Caco-2 (cell line): ENCODE measurements around the gene SULT1A1. TPM values are rescaled to one million over a fixed set of nuclear protein-coding genes. Genes with fewer than 3 reads are reported as not detected.
"Not testable (repeated sequence)": the region's sequence is repeated elsewhere in the genome, so short reads cannot be mapped to it uniquely, and the experiment has no call there.

Source experiments
- BruUV-seq: library from RNA; stranded (reverse); fragments of 400-500 nt; replicated peaks from 2 replicates; lab custom pipeline; 2021; lab: Mats Ljungman, UMichigan
- CTCF ChIA-PET: fragments of 300-600 bp; sonication (Branson Sonifier 250); formaldehyde crosslinking; loops from one replicate; lab custom pipeline; 2022; ENCODE audit warnings: antibody characterized with exemption; lab: Charles Lee
- POLR2A ChIA-PET: fragments of 300-600 bp; sonication (Branson Sonifier 250); formaldehyde crosslinking; loops from one replicate; lab custom pipeline; 2022; ENCODE audit warnings: antibody characterized with exemption; lab: Charles Lee
- DNase-seq, 2 experiments: peaks; one replicate each; pipeline versions ENCODE4 v3.0.0 to v3.0.0-alpha.2; 2020 to 2022
- H3K27me3 ChIP-seq: replicated peaks from 2 replicates; pipeline ENCODE4 v1.6.0; 2011; ENCODE audit warnings: low read length; ENCODE audit not compliant: control insufficient read depth, insufficient read depth
- H3K36me3 ChIP-seq: 2 replicates; pipeline ENCODE4 v1.5.1; 2011; ENCODE audit warnings: low read length; ENCODE audit not compliant: control insufficient read depth, insufficient read depth
- H3K4me1 ChIP-seq: fragments of 250-450 bp; sonication (Bioruptor Pico); 2 replicates; pipeline ENCODE4 v1.5.1; 2020; ENCODE audit warnings: mild to moderate bottlenecking
- H3K4me3 ChIP-seq: 2 replicates; pipeline ENCODE4 v1.5.1; 2011; ENCODE audit warnings: low read depth, mild to moderate bottlenecking, control low read depth, low read length
- H3K9me3 ChIP-seq: fragments of 250-450 bp; sonication (Bioruptor Pico); 2 replicates; pipeline ENCODE4 v1.5.1; 2020; ENCODE audit warnings: mild to moderate bottlenecking, moderate library complexity
- H3K27ac Mint-ChIP-seq: one replicate; pipeline ENCODE4 v1.8.0; 2022; ENCODE audit warnings: mixed read lengths; ENCODE audit not compliant: unreplicated experiment
- H3K27me3 Mint-ChIP-seq: one replicate; pipeline ENCODE4 v1.8.0; 2022; ENCODE audit warnings: mixed read lengths; ENCODE audit not compliant: insufficient read depth, unreplicated experiment
- H3K36me3 Mint-ChIP-seq: one replicate; pipeline ENCODE4 v1.8.0; 2022; ENCODE audit warnings: mild to moderate bottlenecking, mixed read lengths; ENCODE audit not compliant: insufficient read depth, unreplicated experiment
- H3K4me1 Mint-ChIP-seq: one replicate; pipeline ENCODE4 v1.8.0; 2022; ENCODE audit warnings: low read depth, mixed read lengths; ENCODE audit not compliant: unreplicated experiment
- H3K4me3 Mint-ChIP-seq: one replicate; pipeline ENCODE4 v1.8.0; 2022; ENCODE audit warnings: mild to moderate bottlenecking, moderate library complexity, mixed read lengths; ENCODE audit not compliant: unreplicated experiment
- H3K9me3 Mint-ChIP-seq: one replicate; pipeline ENCODE4 v1.8.0; 2022; ENCODE audit warnings: mixed read lengths; ENCODE audit not compliant: unreplicated experiment
- intact Hi-C: fragments of 100-400 bp; cut with micrococcal nuclease; formaldehyde crosslinking; loops from one replicate; pipeline ENCODE4 v1.10.0; 2022; ENCODE audit not compliant: unreplicated experiment
- total RNA-seq: library from RNA; stranded (reverse); gene quantifications from 2 replicates; pipeline ENCODE4 v1.2.3, GENCODE V29; 2022
- TF ChIP-seq, protein P1 (sequence below), 2 experiments: fragments of 200-600 bp in 1 of 2; IDR thresholded peaks; 1 replicate in 1 of 2; 2 replicates in 1 of 2; pipeline versions ENCODE4 v1.5.1 to v1.8.0; 2011 to 2022; ENCODE audit warnings: antibody characterized with exemption in 1 of 2, control low read depth in 1 of 2, inconsistent platforms in 1 of 2, low read depth in 1 of 2, low read length in 1 of 2, mild to moderate bottlenecking in 1 of 2, moderate library complexity in 1 of 2; ENCODE audit not compliant: insufficient read depth in 1 of 2, severe bottlenecking in 1 of 2, unreplicated experiment in 1 of 2

Gene SULT1A1
- total RNA-seq, 1 experiment from 2014 or later = 9.1 TPM

DNA sequence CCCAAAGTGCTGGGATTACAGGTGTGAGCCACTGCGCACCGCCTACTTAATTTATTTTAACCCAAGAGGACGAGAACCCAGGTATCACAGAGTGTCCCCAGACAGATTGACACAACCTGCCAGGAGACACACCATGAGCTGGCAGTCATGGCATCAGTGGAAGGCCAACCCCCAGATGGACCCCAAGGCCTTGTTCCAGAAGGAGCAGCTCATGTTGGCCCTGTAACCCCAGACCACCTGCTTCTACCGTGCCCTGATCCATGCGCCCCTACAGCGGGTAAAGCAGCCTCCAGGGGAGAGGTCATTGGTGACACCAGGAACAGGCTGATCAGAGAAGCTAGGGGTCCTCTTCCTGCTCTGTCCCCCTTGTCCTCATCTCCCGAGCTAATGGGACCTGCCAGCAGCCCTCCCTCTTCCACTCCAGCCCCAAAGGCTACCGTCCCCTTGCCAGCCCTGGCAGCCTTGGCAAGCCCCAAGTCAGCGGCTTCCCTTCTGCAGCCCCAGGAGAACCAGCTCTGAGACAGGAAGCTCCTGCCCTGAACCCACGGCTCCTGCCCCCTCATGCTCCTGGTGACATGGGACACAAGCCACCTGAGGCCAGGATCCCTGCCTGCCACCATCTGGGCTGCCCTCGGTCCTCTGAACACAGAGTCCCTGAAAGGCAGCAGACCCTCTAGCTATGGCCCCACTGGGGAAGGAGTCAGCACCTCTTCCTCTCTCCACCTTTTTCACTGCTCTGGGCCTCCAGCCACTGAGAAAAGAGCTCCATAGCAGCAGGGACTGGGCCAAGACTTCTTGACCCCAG is 6.3 kb downstream of the SULT1A1 start:
- H3K9me3 Mint-ChIP-seq = no peaks in the 10 kb centered on the region
- Histone ChIP-seq H3K36me3 (no peaks in the 10 kb centered on the region), H3K9me3 (no peaks in the 10 kb centered on the region), H3K27me3 (no peaks in the 10 kb centered on the region), H3K4me1 (no peaks in the 10 kb centered on the region), H3K4me3 (no peak overlapping the region)
- no peak overlapping the region for H3K27ac Mint-ChIP-seq
- intact Hi-C loops = no loop called here
- H3K36me3 Mint-ChIP-seq = peaks cover 6% of the 10 kb centered on the region
- BruUV-seq = no TSS peak
- H3K27me3 Mint-ChIP-seq = no peaks in the 10 kb centered on the region
- no peak overlapping the region for H3K4me3 Mint-ChIP-seq
- DNase-seq = no peak
- POLR2A ChIA-PET = no interaction called here
- TF ChIP-seq, protein P1, sequence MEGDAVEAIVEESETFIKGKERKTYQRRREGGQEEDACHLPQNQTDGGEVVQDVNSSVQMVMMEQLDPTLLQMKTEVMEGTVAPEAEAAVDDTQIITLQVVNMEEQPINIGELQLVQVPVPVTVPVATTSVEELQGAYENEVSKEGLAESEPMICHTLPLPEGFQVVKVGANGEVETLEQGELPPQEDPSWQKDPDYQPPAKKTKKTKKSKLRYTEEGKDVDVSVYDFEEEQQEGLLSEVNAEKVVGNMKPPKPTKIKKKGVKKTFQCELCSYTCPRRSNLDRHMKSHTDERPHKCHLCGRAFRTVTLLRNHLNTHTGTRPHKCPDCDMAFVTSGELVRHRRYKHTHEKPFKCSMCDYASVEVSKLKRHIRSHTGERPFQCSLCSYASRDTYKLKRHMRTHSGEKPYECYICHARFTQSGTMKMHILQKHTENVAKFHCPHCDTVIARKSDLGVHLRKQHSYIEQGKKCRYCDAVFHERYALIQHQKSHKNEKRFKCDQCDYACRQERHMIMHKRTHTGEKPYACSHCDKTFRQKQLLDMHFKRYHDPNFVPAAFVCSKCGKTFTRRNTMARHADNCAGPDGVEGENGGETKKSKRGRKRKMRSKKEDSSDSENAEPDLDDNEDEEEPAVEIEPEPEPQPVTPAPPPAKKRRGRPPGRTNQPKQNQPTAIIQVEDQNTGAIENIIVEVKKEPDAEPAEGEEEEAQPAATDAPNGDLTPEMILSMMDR (IDR thresholded peaks at IDR 0.05; ENCODE audit: insufficient read depth in 1 of 2, low read depth in 1 of 2, low read length in 1 of 2, severe bottlenecking in 1 of 2, unreplicated experiment in 1 of 2) = no peak
- CTCF ChIA-PET = no interaction called here
- H3K4me1 Mint-ChIP-seq = no peaks in the 10 kb centered on the region

DNA sequence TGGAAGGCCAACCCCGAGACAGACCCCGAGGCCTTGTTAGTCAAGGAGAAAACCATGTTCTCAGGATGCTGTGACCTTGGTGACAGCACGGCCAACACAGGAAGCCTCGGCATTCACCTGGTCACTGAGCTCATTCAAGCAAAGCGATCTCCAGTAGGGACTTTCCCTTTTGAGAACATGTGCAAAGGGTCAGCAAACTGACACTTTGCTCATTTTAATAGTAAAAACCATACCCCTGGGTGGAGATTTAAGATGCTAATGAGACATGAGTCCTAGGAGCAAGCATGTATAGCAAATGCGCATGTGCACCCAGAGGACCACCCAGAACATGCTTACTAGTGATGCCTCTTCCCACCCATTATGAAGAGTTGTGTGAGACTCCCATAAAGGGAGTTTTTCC is 7.3 kb downstream of the SULT1A1 start:
- BruUV-seq = no TSS peak
- DNase-seq = no peak
- no peaks in the 10 kb centered on the region for H3K36me3 ChIP-seq
- intact Hi-C loops = no loop called here
- Mint-ChIP-seq H3K27me3 (no peaks in the 10 kb centered on the region), H3K4me3 (no peak overlapping the region), H3K9me3 (no peaks in the 10 kb centered on the region), H3K36me3 (peaks cover 6% of the 10 kb centered on the region), H3K27ac (no peak overlapping the region), H3K4me1 (peaks cover 7% of the 10 kb centered on the region)
- no peaks in the 10 kb centered on the region for H3K27me3 ChIP-seq
- H3K9me3 ChIP-seq = no peaks in the 10 kb centered on the region
- TF ChIP-seq, protein P1 (IDR thresholded peaks at IDR 0.05; ENCODE audit: insufficient read depth in 1 of 2, low read depth in 1 of 2, low read length in 1 of 2, severe bottlenecking in 1 of 2, unreplicated experiment in 1 of 2) = no peak
- peaks cover 7% of the 10 kb centered on the region for H3K4me1 ChIP-seq
- ChIA-PET CTCF (no interaction called here), POLR2A (no interaction called here)
- H3K4me3 ChIP-seq = no peak overlapping the region

DNA sequence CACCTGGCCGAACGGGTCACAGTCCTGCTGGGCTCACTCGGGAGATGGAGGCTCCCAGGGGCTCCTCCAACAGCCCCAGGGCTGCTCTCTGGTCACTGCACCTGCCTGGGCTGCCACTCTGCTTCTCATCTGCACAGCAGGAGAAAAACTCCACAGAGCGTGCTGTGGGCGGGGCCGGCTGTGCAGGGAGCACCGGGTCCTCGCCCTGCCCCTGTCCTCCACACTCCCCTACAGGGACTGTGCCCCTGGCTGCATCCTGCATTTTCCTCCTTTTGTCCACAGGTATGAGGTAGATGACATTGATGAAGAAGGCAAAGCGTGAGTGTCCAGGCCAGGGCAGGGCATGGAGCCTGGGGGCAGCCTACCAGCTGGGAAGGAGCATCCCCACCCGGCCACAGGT is 7.8 kb downstream of the SULT1A1 start:
- DNase-seq, BruUV-seq, H3K4me3 Mint-ChIP-seq, H3K27ac Mint-ChIP-seq, POLR2A ChIA-PET, H3K4me3 ChIP-seq, CTCF ChIA-PET, H3K4me1 ChIP-seq, H3K36me3 Mint-ChIP-seq, H3K36me3 ChIP-seq, H3K27me3 Mint-ChIP-seq, H3K27me3 ChIP-seq, H3K9me3 ChIP-seq, intact Hi-C loops, H3K9me3 Mint-ChIP-seq: not testable (repeated sequence)
- H3K4me1 Mint-ChIP-seq = peaks cover 12% of the 10 kb centered on the region

DNA sequence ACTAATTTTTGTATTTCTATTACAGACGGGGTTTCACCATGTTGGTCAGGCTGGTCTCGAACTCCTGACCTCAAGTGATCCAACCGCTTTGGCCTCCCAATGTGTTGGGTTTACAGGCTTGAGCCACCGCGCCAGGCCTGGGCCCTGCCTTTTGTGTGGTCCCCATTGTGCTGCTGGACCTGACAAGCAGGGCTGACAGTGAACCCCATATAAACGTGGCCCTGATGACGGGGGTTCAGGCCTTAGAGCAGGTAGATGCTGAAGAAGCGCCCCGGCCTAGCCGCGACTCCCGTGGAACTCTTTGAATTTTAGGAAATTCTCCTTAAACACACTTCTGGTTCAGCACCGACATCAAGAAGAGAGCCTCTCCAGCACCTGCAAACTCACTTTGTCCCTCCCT is 8.3 kb downstream of the SULT1A1 start:
- H3K4me1 ChIP-seq, POLR2A ChIA-PET, CTCF ChIA-PET, H3K4me3 ChIP-seq, H3K36me3 Mint-ChIP-seq, H3K27me3 Mint-ChIP-seq, DNase-seq, H3K27ac Mint-ChIP-seq, H3K9me3 ChIP-seq, intact Hi-C loops, H3K4me3 Mint-ChIP-seq, BruUV-seq, H3K36me3 ChIP-seq, H3K9me3 Mint-ChIP-seq, H3K27me3 ChIP-seq: not testable (repeated sequence)
- H3K4me1 Mint-ChIP-seq = peaks cover 12% of the 10 kb centered on the region

DNA sequence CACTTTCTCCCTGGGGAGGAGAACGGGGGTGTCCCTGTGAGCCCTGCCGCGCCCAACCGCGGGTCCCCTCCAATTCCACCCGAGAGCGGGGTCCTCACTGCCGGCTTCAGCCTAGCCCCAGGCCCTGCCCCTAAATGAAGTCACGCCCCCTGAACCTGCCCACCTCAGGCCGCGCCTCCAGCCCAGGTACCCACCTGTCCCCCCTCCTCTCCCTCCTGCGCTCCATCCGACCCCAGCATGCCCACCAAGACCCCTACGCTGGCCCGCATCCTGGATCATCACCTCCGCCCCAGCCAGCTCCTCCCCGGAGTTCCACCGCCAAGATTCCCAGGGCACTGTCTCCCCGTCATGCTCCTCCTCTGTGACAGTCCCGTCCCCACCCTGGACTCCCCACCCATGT is 8.9 kb downstream of the SULT1A1 start:
- intact Hi-C loops, H3K4me3 Mint-ChIP-seq, H3K27me3 Mint-ChIP-seq, CTCF ChIA-PET, H3K4me3 ChIP-seq, H3K36me3 Mint-ChIP-seq, DNase-seq, POLR2A ChIA-PET, H3K9me3 ChIP-seq, H3K27me3 ChIP-seq, H3K9me3 Mint-ChIP-seq, BruUV-seq, H3K4me1 ChIP-seq, H3K36me3 ChIP-seq, H3K27ac Mint-ChIP-seq: not testable (repeated sequence)
- H3K4me1 Mint-ChIP-seq = peaks cover 12% of the 10 kb centered on the region
